Measurements from ENCODE around the gene GRP.

GRP gene

DNA sequence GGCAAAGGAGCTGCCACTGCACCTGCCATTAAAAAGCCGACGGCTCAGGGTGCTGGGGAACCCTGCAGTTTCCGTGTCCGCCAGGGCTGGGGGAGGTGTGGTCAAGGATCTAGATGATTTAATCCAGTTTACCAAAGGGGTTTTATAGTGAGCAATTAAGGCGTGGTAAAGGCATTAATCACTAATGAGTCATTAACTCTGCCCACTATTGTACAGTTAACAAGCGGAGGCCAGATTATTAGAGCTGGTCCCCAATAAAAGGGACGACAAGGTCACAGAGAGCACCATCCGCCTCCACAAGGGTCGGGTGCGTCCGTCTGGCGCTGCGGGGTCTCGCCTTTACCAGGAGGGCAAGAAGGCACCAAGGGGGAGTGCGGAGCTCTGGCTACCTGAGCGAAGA is 43.7 kb downstream of the GRP start:
- TF ChIP-seq, protein P1, sequence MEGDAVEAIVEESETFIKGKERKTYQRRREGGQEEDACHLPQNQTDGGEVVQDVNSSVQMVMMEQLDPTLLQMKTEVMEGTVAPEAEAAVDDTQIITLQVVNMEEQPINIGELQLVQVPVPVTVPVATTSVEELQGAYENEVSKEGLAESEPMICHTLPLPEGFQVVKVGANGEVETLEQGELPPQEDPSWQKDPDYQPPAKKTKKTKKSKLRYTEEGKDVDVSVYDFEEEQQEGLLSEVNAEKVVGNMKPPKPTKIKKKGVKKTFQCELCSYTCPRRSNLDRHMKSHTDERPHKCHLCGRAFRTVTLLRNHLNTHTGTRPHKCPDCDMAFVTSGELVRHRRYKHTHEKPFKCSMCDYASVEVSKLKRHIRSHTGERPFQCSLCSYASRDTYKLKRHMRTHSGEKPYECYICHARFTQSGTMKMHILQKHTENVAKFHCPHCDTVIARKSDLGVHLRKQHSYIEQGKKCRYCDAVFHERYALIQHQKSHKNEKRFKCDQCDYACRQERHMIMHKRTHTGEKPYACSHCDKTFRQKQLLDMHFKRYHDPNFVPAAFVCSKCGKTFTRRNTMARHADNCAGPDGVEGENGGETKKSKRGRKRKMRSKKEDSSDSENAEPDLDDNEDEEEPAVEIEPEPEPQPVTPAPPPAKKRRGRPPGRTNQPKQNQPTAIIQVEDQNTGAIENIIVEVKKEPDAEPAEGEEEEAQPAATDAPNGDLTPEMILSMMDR (conservative IDR thresholded peaks at IDR 0.05; ENCODE audit: low read depth, low read length): no peak
- no peak for DNase-seq (ENCODE audit: low read depth)
- H3K4me3 ChIP-seq (ENCODE audit: low read depth, low read length): no peak overlapping the region

DNA sequence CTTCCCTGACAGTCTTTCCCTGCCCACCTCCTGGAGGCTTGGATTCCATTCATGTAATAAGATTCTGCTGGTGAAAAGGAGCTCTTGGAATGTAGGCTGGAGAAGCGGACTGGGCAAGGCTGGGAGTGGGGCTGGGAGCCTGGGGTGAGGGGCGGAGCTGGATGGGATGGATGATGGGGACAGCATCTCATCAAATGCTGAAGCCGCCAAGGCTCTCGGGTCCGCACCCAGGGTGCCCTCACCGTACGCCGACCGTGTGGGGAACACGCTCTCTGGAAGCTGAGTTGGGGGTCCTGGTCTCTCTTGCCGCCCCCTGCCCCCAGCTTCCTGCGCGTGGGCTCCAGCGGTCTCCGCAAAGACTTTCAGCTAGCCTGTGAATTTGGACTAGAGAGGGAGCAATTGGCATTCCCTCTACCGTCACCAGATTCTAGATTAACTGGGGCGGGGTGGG is 44.2 kb downstream of the GRP start:
- TF ChIP-seq, protein P1 (conservative IDR thresholded peaks at IDR 0.05; ENCODE audit: low read depth, low read length): no peak
- no peak overlapping the region for H3K4me3 ChIP-seq (ENCODE audit: low read depth, low read length)
- DNase-seq (ENCODE audit: low read depth): no peak

DNA sequence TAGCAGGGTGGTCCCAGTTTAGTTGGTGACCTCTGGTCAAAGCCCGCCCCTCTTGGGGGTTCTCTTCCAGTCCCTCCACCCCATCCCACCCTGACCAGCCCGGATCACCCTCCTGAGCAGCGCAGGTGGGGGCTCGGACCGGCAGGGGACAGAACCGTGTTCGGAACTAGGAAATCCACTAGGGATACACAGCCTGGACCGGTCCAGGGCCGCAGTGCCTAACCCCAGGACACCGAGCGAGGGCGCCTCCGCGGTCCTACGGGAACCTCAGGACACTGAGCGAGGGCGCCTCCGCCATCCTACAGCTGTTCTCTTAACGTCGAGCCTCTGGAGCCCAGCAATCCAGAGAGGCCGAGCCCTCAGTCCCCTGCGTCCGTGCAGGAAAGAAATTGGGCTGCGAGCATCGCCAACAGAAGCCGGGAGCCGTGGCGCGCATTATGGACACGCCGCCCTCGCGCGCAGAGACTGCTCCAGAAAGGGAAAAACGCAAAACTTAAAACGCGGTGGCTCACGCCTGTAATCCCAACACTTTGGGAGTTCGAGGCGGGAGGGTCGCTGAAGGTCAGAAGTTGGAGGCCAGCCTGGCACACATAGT is 44.8 kb downstream of the GRP start:
- DNase-seq (ENCODE audit: low read depth): no peak

DNA sequence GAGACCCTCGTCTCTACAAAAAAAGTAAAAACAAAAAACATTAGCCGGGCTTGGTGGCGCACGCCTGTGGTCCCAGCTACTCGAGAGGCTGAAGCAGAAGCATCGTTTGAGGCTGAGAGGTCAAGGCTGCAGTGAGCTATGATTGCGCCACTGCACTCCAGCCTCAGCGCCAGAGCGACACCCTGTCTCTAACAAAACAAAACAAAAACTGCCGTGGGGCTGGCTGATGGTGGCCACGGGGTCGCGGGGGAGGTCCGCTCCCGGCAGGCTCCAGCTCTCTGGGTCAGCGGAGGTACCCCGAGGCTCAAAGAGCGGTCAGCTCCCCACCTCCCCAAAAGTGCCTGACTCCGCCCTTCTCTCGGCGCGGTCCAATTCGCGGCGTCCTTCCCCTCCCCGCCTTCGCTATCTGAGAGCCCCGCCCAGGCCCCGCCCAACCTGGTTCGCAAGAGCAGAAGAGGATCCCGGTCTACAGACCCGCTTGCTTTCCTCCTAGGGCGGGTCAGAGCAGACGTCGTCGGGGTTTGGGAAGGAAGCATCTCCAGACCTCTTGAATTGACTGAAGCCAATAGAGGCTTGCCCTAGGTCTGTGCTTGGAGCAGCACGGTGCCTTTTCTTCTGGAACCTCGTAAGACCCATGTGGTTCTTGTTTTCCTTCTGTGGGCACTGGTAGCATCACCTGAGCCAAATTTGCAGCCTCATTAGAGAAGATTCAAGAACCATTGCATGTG is 45.5 kb downstream of the GRP start:
- H3K4me3 ChIP-seq (ENCODE audit: low read depth, low read length): no peak overlapping the region
- TF ChIP-seq, protein P1 (conservative IDR thresholded peaks at IDR 0.05; ENCODE audit: low read depth, low read length): no peak
- DNase-seq (ENCODE audit: low read depth): no peak

More for the DNA sequence above, 44.8 kb downstream of the GRP start:
- H3K4me3 ChIP-seq (ENCODE audit: low read depth, low read length): no peak overlapping the region
- TF ChIP-seq, protein P1 (conservative IDR thresholded peaks at IDR 0.05; ENCODE audit: low read depth, low read length): no peak

DNA sequence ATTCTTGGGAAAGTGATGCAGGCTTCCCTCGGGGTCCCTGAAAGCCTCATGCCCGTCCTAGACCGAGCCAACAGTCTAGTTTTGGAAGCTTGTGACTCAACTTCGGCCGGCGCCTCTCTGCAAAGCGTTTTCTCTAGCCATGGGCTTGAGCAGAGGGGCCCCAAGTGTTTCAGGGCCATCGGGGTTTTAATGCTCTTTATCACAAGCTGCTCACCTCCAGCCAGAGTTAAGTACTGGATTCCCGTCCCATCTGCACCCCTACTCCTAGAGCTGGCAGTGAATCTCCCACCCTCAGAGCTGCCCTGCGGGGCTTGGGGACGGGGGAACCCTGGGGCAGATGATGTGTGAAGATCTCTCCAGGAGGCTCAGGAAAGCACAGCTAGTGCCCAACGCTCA is 46.0 kb downstream of the GRP start:
- DNase-seq (ENCODE audit: low read depth): no peak
- TF ChIP-seq, protein P1 (conservative IDR thresholded peaks at IDR 0.05; ENCODE audit: low read depth, low read length): no peak

DNA sequence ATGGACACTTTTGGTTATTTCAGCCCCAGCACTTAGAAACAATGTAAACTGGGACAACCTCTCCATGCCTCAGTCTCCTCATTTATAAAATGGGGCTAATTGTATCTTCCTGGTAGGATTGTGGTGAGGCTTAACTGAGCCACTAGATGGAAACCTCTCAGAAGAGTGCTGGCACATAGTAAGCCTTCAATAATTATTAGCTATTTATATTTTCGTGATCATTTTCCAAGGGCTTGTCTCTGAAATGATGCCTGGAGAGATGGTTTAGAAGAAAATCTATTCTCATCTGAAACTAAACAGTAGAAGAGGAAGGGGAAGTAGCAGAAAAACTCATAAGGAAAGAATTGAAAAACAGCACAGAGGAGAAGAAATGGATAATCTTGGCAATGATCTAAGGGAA is 46.5 kb downstream of the GRP start:
- TF ChIP-seq, protein P1 (conservative IDR thresholded peaks at IDR 0.05; ENCODE audit: low read depth, low read length): no peak
- DNase-seq (ENCODE audit: low read depth): no peak
- no peak overlapping the region for H3K4me3 ChIP-seq (ENCODE audit: low read depth, low read length)

More for the DNA sequence above, 46.0 kb downstream of the GRP start:
- no peak overlapping the region for H3K4me3 ChIP-seq (ENCODE audit: low read depth, low read length)
